K562 (cell line): ENCODE data around the gene STX1A. TPM values are rescaled to one million over a fixed set of nuclear protein-coding genes. Genes with fewer than 3 reads are reported as not detected.
A peak's percentile ranks its signal among the peaks of the same experiment; 100 is the strongest.

Experiments used
- ATAC-seq: fragments of 200-7000 bp; cut with Tn5 transposase; 3 replicates; pipeline ENCODE4 v1.9.1; 2020; ENCODE audit warnings: moderate library complexity
- BruUV-seq: library from RNA; stranded (reverse); fragments of 400-500 nt; replicated peaks from 2 replicates; lab custom pipeline; 2021; lab: Mats Ljungman, UMichigan
- CTCF ChIA-PET: fragments of 300-600 bp; formaldehyde crosslinking; extraction: SDS; loops from one replicate; lab custom pipeline; 2021; ENCODE audit warnings: low intra/inter-chr PET ratio; lab: Yijun Ruan, JAX
- POLR2A ChIA-PET: fragments of 300-600, 350-650 bp; sonication (Branson Sonifier 250); formaldehyde crosslinking; extraction: SDS; loops from one replicate; lab custom pipeline; 2021; ENCODE audit warnings: antibody characterized with exemption, inconsistent platforms; lab: Yijun Ruan, JAX
- DNase-seq, 4 experiments: peaks; one replicate each; pipeline versions ENCODE4 v3.0.0 to v3.0.0-alpha.2; 2011 to 2018; ENCODE audit warnings: low spot score in 3 of 4, mixed read lengths in 3 of 4; ENCODE audit errors: extremely low read depth in 1 of 4
- FAIRE-seq: peaks from 2 replicates; lab custom pipeline; 2011; peaks lifted over from hg19 to GRCh38; lab: Jason Lieb, UNC
- H2AFZ ChIP-seq: 2 replicates; pipeline ENCODE4 v1.6.0; 2011; ENCODE audit warnings: low read depth, low read length, control low read depth, inconsistent platforms
- H3K27ac ChIP-seq: fragments of 200-600 bp; 3 replicates; pipeline ENCODE4 v1.8.0; 2011; ENCODE audit warnings: low read depth, mild to moderate bottlenecking, control low read depth, inconsistent platforms, low read length, moderate library complexity, mixed read lengths; ENCODE audit errors: extremely low read depth
- H3K27me3 ChIP-seq, 2 experiments: fragments of 300-600 bp in 1 of 2; 2 replicates in 1 of 2; 3 replicates in 1 of 2; pipeline versions ENCODE4 v1.6.0 to v1.8.0; 2011; ENCODE audit warnings: inconsistent platforms in 2 of 2, low read length in 2 of 2, mild to moderate bottlenecking in 1 of 2, mixed read lengths in 1 of 2, moderate library complexity in 1 of 2; ENCODE audit not compliant: control insufficient read depth in 2 of 2, insufficient read depth in 2 of 2
- H3K36me3 ChIP-seq: fragments of 300-600 bp; 3 replicates; pipeline ENCODE4 v1.8.0; 2011; ENCODE audit warnings: mild to moderate bottlenecking, low read length, inconsistent platforms; ENCODE audit not compliant: control insufficient read depth, insufficient read depth
- H3K4me1 ChIP-seq, 2 experiments: fragments of 200-600 bp in 1 of 2; replicated peaks in 1 of 2; 2 replicates in 1 of 2; 3 replicates in 1 of 2; pipeline versions ENCODE4 v1.5.1 to v1.8.0; 2011; ENCODE audit warnings: inconsistent platforms in 2 of 2, low read length in 2 of 2, mild to moderate bottlenecking in 1 of 2, mixed read lengths in 1 of 2, moderate library complexity in 1 of 2; ENCODE audit not compliant: control insufficient read depth in 2 of 2, insufficient read depth in 2 of 2
- H3K4me2 ChIP-seq: 2 replicates; pipeline ENCODE4 v1.6.1; 2011; ENCODE audit warnings: low read length, control low read depth, inconsistent platforms, mixed read lengths; ENCODE audit not compliant: insufficient read depth
- H3K4me3 ChIP-seq: fragments of 200-600 bp; sonication (generic), shearing (Covaris generic); 2 replicates; pipeline ENCODE4 v1.5.1; 2016; ENCODE audit warnings: control low read depth, inconsistent platforms
- H3K79me2 ChIP-seq: fragments of 200-600 bp; 3 replicates; pipeline ENCODE4 v1.8.0; 2011; ENCODE audit warnings: low read length, inconsistent platforms; ENCODE audit not compliant: control insufficient read depth, insufficient read depth
- H3K9ac ChIP-seq, 2 experiments: 2 replicates each; pipeline versions ENCODE4 v1.6.0 to v1.6.1; 2011; ENCODE audit warnings: low read depth in 2 of 2, low read length in 2 of 2, control low read depth in 1 of 2, inconsistent platforms in 1 of 2, mild to moderate bottlenecking in 1 of 2, mixed read lengths in 1 of 2; ENCODE audit not compliant: insufficient read depth in 1 of 2
- H3K9me1 ChIP-seq: one replicate; pipeline ENCODE4 v1.6.0; 2011; ENCODE audit warnings: inconsistent platforms, mild to moderate bottlenecking, low read length, moderate library complexity; ENCODE audit not compliant: control insufficient read depth, insufficient read depth
- H3K9me3 ChIP-seq: replicated peaks from 2 replicates; pipeline ENCODE4 v1.5.1; 2011; ENCODE audit warnings: low read depth, low read length, inconsistent platforms; ENCODE audit not compliant: control insufficient read depth, insufficient read depth
- H4K20me1 ChIP-seq: replicated peaks from 2 replicates; pipeline ENCODE4 v1.6.1; 2011; ENCODE audit warnings: low read length, inconsistent platforms, mixed read lengths; ENCODE audit not compliant: control insufficient read depth, insufficient read depth
- ARID2 ChIP-seq: fragments of 450-650 bp; IDR thresholded peaks from 2 replicates; pipeline ENCODE4 v1.6.1; 2017; ENCODE audit warnings: antibody characterized with exemption, mild to moderate bottlenecking
- ARID3B ChIP-seq: fragments of 250-450 bp; sonication (Bioruptor Pico); IDR thresholded peaks from 2 replicates; pipeline ENCODE4 v1.4.0; 2020; ENCODE audit warnings: borderline replicate concordance
- CREB3L1 ChIP-seq: fragments of 450-650 bp; IDR thresholded peaks from 2 replicates; pipeline ENCODE4 v1.6.1; 2014; ENCODE audit warnings: low read depth, mild to moderate bottlenecking, moderate library complexity, borderline replicate concordance
- HOXB6 ChIP-seq: fragments of 250-450 bp; sonication (Bioruptor Pico); IDR thresholded peaks from 2 replicates; pipeline ENCODE4 v1.5.1; 2022; ENCODE audit warnings: mild to moderate bottlenecking, borderline replicate concordance
- ILF3 ChIP-seq: fragments of 450-650 bp; IDR thresholded peaks from 2 replicates; pipeline ENCODE4 v1.6.1; 2018; ENCODE audit warnings: antibody characterized with exemption, mild to moderate bottlenecking, moderate library complexity, borderline replicate concordance
- JUN ChIP-seq, 2 experiments: sonication (generic) in 1 of 2; formaldehyde crosslinking in 1 of 2; IDR thresholded peaks; 2 replicates each; pipeline versions ENCODE4 v1.6.1 to v1.8.0; 2012 to 2022; ENCODE audit warnings: borderline replicate concordance in 2 of 2, mild to moderate bottlenecking in 2 of 2, improper control_type of control experiment in 1 of 2, low read depth in 1 of 2, low read length in 1 of 2, missing genetic modification reagents in 1 of 2
- KLF6 ChIP-seq: fragments of 250-450 bp; sonication (Bioruptor Pico); IDR thresholded peaks from 2 replicates; pipeline ENCODE4 v1.4.0; 2020; ENCODE audit warnings: mild to moderate bottlenecking, moderate library complexity, borderline replicate concordance
- OTX1 ChIP-seq: fragments of 450-650 bp; formaldehyde crosslinking; IDR thresholded peaks from 2 replicates; pipeline ENCODE4 v1.4.0; 2022; ENCODE audit warnings: mild to moderate bottlenecking
- PREB ChIP-seq: sonication (generic); formaldehyde crosslinking; IDR thresholded peaks from 2 replicates; pipeline ENCODE4 v1.8.1; 2023; ENCODE audit warnings: mild to moderate bottlenecking, missing genetic modification reagents
- RCOR1 ChIP-seq, 2 experiments: IDR thresholded peaks; 2 replicates each; pipeline ENCODE4 v1.6.1; 2012; ENCODE audit warnings: low read depth in 2 of 2, low read length in 2 of 2, borderline replicate concordance in 1 of 2, improper control_type of control experiment in 1 of 2
- RFX1 ChIP-seq: fragments of 450-650 bp; IDR thresholded peaks from 2 replicates; pipeline ENCODE4 v1.6.1; 2016; ENCODE audit warnings: mild to moderate bottlenecking, moderate library complexity
- RFX7 ChIP-seq: fragments of 250-450 bp; sonication (Bioruptor Pico); IDR thresholded peaks from 2 replicates; pipeline ENCODE4 v1.5.1; 2021; ENCODE audit warnings: mild to moderate bottlenecking
- ZNF280B ChIP-seq: fragments of 250-450 bp; sonication (Bioruptor Pico); IDR thresholded peaks from 2 replicates; pipeline ENCODE4 v1.5.1; 2021; ENCODE audit warnings: mild to moderate bottlenecking
- ZNF324 ChIP-seq: fragments of 250-450 bp; sonication (Bioruptor Pico); IDR thresholded peaks from 2 replicates; pipeline ENCODE4 v1.4.0; 2020; ENCODE audit warnings: mild to moderate bottlenecking
- ZNF57 ChIP-seq: fragments of 450-650 bp; formaldehyde crosslinking; IDR thresholded peaks from 2 replicates; pipeline ENCODE4 v1.4.0; 2020; ENCODE audit warnings: mild to moderate bottlenecking, moderate library complexity
- ZSCAN29 ChIP-seq: fragments of 450-650 bp; IDR thresholded peaks from 2 replicates; pipeline ENCODE4 v1.6.1; 2017
- WGBS: fragments of 100-300 bp; shearing (Covaris generic); methylation state at CpG from one replicate; pipeline ENCODE4 v1.1.6; 2016; ENCODE audit warnings: low coverage, mixed read lengths; ENCODE audit not compliant: insufficient coverage; ENCODE audit errors: missing lambda C conversion rate; 5-methylcytosine and 5-hydroxymethylcytosine counted together
- in situ Hi-C: fragments of 300-500 bp; cut with MboI; formaldehyde crosslinking; loops from 4 replicates; pipeline ENCODE4 v1.15.0; 2018; ENCODE audit warnings: inconsistent platforms, mixed read lengths
- intact Hi-C: fragments of 100-400 bp; cut with micrococcal nuclease; formaldehyde crosslinking; loops from 2 replicates; pipeline ENCODE4 v1.14.2; 2022
- polyA plus RNA-seq, 8 experiments: library from polyadenylated mRNA; depleted of rRNA in 4 of 8; stranded (reverse) in 5 of 8; unstranded in 3 of 8; fragments of >200 nt; fragmentation: Nextera tagmentation in 2 of 8; fragmentation: Illumina TruSeq in 1 of 8; extraction: Ambion mirVana in 2 of 8; extraction: Trizol in 1 of 8; gene quantifications; 2 replicates each; pipeline versions ENCODE4 v1.2.1 to v1.2.3, GENCODE V29; 2011 to 2014; ENCODE audit warnings: inconsistent platforms in 1 of 8, missing spikeins in 1 of 8
- total RNA-seq, 7 experiments: library from RNA; depleted of rRNA in 6 of 7; stranded (reverse); fragments of >200 nt in 6 of 7; fragmentation: Illumina TruSeq in 2 of 7; extraction: Trizol in 2 of 7; gene quantifications; 2 replicates each; pipeline versions ENCODE4 v1.2.1 to v1.2.3, GENCODE V29; 2011 to 2021; ENCODE audit warnings: low replicate concordance in 1 of 7

The STX1A gene
- total and polyA plus RNA-seq, 9 of the 15 experiments (the other 6 are each of a cell fraction or from before 2014, with no cell fraction given) = 0.04 to 15.1 (median 6.3) TPM

- peaks cover 36% of the 10 kb centered on the region for H4K20me1 ChIP-seq
- DNase-seq = peak; percentile 87 to 96 (median 92)
- H3K27ac ChIP-seq = peak overlapping the region; percentile 39; the same call in 2 of the 3 replicates
- FAIRE-seq = peak; percentile 90
- H2AFZ ChIP-seq = no peak overlapping the region
- H3K4me2 ChIP-seq = peak overlapping the region; percentile 42
- WGBS = 5% methylated on average over 15 of the region's 16 CpGs
- ChIA-PET CTCF (no interaction called here), POLR2A (interaction anchor here (0.6 to 3.3 kb wide), 5 partner anchors 10 to 109 kb away, joined by 3 to 16 read pairs (median 3); no protein-coding TSS in a partner anchor)
- H3K9me1 ChIP-seq = peaks cover 6% of the 10 kb centered on the region
- no peak overlapping the region for H3K4me3 ChIP-seq
- H3K9me3 ChIP-seq = no peaks in the 10 kb centered on the region
- H3K79me2 ChIP-seq = peaks cover 10% of the 10 kb centered on the region; the same call in 2 of the 3 replicates
- no TSS peak for BruUV-seq
- in situ Hi-C loops = no loop called here
- H3K27me3 ChIP-seq = no peaks in the 10 kb centered on the region
- peak overlapping the region in 1 of 2 experiments; percentile 57; a peak in 1 of 4 replicates for H3K9ac ChIP-seq
- no peaks in the 10 kb centered on the region for H3K36me3 ChIP-seq
- intact Hi-C loops = loop anchor here (5.0 kb wide), 1 partner anchor 33 kb away; the partner anchor contains the start of genes BUD23 and DNAJC30
- peak; percentile 90 for ATAC-seq
- peaks cover 20 to 50% of the 10 kb centered on the region in 2 experiments for H3K4me1 ChIP-seq
- TF ChIP-seq JUN (IDR thresholded peaks at IDR 0.05; ENCODE audit: borderline replicate concordance, low read depth, low read length) (peak; percentile 90), JUN (CRISPR knock-in tag; IDR thresholded peaks at IDR 0.05; ENCODE audit: borderline replicate concordance) (no peak), ARID2 (no peak), KLF6 (no peak), HOXB6 (CRISPR knock-in tag) (no peak), RCOR1 (IDR thresholded peaks at IDR 0.05; ENCODE audit: borderline replicate concordance in 1 of 2, low read depth in 2 of 2, low read length in 2 of 2) (peak; percentile 92 to 94), ZNF280B (CRISPR knock-in tag) (no peak), CREB3L1 (0 out of 2 replicates have a peak, but pooled peaks have one; percentile 22), RFX7 (CRISPR knock-in tag) (no peak), ZNF57 (CRISPR knock-in tag) (no peak), ZNF324 (CRISPR knock-in tag) (0 out of 2 replicates have a peak, but pooled peaks have one; percentile 30), ZSCAN29 (no peak), ARID3B (CRISPR knock-in tag) (no peak), RFX1 (no peak), PREB (no peak), OTX1 (CRISPR knock-in tag) (no peak), ILF3 (no peak)
Observed at GRCh38 chr7:73715648-73716317, 3.7 kb downstream of the STX1A start.
